Neuronal stem cell (in vitro differentiated cells): ENCODE results near the gene DLG2.

Source experiments
- DNase-seq: peaks from one replicate; pipeline ENCODE4 v3.0.0-alpha.2; 2013; ENCODE audit warnings: low spot score
- H2AFZ ChIP-seq: one replicate; pipeline ENCODE4 v1.6.1; 2013; ENCODE audit warnings: mild to moderate bottlenecking, low read length, inconsistent platforms
- H2AK5ac ChIP-seq: 2 replicates; pipeline ENCODE4 v1.6.1; 2013; ENCODE audit warnings: low read depth, mild to moderate bottlenecking, inconsistent platforms, low read length, moderate library complexity, mixed read lengths
- H2BK120ac ChIP-seq: 2 replicates; pipeline ENCODE4 v1.6.1; 2013; ENCODE audit warnings: low read depth, mild to moderate bottlenecking, inconsistent platforms, low read length, moderate library complexity, mixed read lengths
- H2BK12ac ChIP-seq: one replicate; pipeline ENCODE4 v1.6.1; 2013; ENCODE audit warnings: low read length, inconsistent platforms
- H2BK15ac ChIP-seq: 2 replicates; pipeline ENCODE4 v1.6.1; 2013; ENCODE audit warnings: mild to moderate bottlenecking, low read length, inconsistent platforms, mixed read lengths
- H2BK5ac ChIP-seq: one replicate; pipeline ENCODE4 v1.6.1; 2013; ENCODE audit warnings: inconsistent platforms, mild to moderate bottlenecking, low read length, moderate library complexity
- H3K14ac ChIP-seq: one replicate; pipeline ENCODE4 v1.6.1; 2013; ENCODE audit warnings: low read length, inconsistent platforms
- H3K18ac ChIP-seq: 2 replicates; pipeline ENCODE4 v1.6.1; 2013; ENCODE audit warnings: low read length, inconsistent platforms
- H3K23ac ChIP-seq: 2 replicates; pipeline ENCODE4 v1.6.1; 2013; ENCODE audit warnings: low read depth, mild to moderate bottlenecking, mixed read lengths, low read length, inconsistent platforms; ENCODE audit not compliant: poor library complexity
- H3K27ac ChIP-seq: replicated peaks from 3 replicates; pipeline ENCODE4 v1.5.1; 2013; ENCODE audit warnings: low read length, inconsistent platforms
- H3K27me3 ChIP-seq, 3 experiments: 2 replicates each; pipeline ENCODE4 v1.6.1; 2013; ENCODE audit warnings: low read length in 3 of 3, mild to moderate bottlenecking in 2 of 3, inconsistent platforms in 1 of 3, low read depth in 1 of 3, mixed read lengths in 1 of 3, moderate library complexity in 1 of 3; ENCODE audit not compliant: control insufficient read depth in 3 of 3, insufficient read depth in 3 of 3
- H3K36me3 ChIP-seq, 2 donors: replicated peaks in 1 of 2; 2 replicates each; pipeline ENCODE4 v1.6.1; 2013; ENCODE audit warnings: low read length in 2 of 2; ENCODE audit not compliant: control insufficient read depth in 2 of 2, insufficient read depth in 2 of 2
- H3K4ac ChIP-seq: 2 replicates; pipeline ENCODE4 v1.6.1; 2013; ENCODE audit warnings: inconsistent platforms, mild to moderate bottlenecking, low read length, moderate library complexity
- H3K4me1 ChIP-seq, 2 donors: 1 replicate in 1 of 2; 2 replicates in 1 of 2; pipeline ENCODE4 v1.6.1; 2013; ENCODE audit warnings: low read length in 2 of 2, low read depth in 1 of 2; ENCODE audit not compliant: control insufficient read depth in 2 of 2, insufficient read depth in 1 of 2
- H3K4me2 ChIP-seq: one replicate; pipeline ENCODE4 v1.6.1; 2013; ENCODE audit warnings: mild to moderate bottlenecking, low read length, inconsistent platforms; ENCODE audit not compliant: insufficient read depth, poor library complexity, severe bottlenecking
- H3K4me3 ChIP-seq, 2 donors: 2 replicates each; pipeline ENCODE4 v1.5.1; 2013; ENCODE audit warnings: low read length in 2 of 2, mild to moderate bottlenecking in 2 of 2, inconsistent platforms in 1 of 2, moderate library complexity in 1 of 2
- H3K79me1 ChIP-seq: one replicate; pipeline ENCODE4 v1.6.1; 2013; ENCODE audit warnings: low read depth, mild to moderate bottlenecking, inconsistent platforms, low read length, moderate library complexity
- H3K9ac ChIP-seq: one replicate; pipeline ENCODE4 v1.6.1; 2013; ENCODE audit warnings: mild to moderate bottlenecking, low read depth, low read length, inconsistent platforms; ENCODE audit not compliant: poor library complexity
- H3K9me3 ChIP-seq, 2 donors: replicated peaks in 1 of 2; 2 replicates each; pipeline versions ENCODE3 to v1.6.1; 2013; ENCODE audit warnings: low read length in 2 of 2, mild to moderate bottlenecking in 2 of 2, inconsistent platforms in 1 of 2, low read depth in 1 of 2, mixed read lengths in 1 of 2, moderate library complexity in 1 of 2; ENCODE audit not compliant: control insufficient read depth in 2 of 2, insufficient read depth in 1 of 2
- H4K8ac ChIP-seq: one replicate; pipeline ENCODE4 v1.6.1; 2013; ENCODE audit warnings: low read depth, mild to moderate bottlenecking, inconsistent platforms, low read length, moderate library complexity
- H4K91ac ChIP-seq: one replicate; pipeline ENCODE4 v1.6.1; 2013; ENCODE audit warnings: low read length, low read depth, mild to moderate bottlenecking, inconsistent platforms; ENCODE audit not compliant: poor library complexity
- WGBS, 2 donors: extraction: QIAGEN DNeasy Blood & Tissue Kit; methylation state at CpG; one replicate each; pipeline ENCODE4 v1.1.7; 2013; ENCODE audit warnings: missing lambda C conversion rate in 2 of 2, mixed read lengths in 1 of 2; ENCODE audit not compliant: insufficient read length in 2 of 2, insufficient replicate concordance in 1 of 2; ENCODE audit errors: extremely low coverage in 2 of 2; 5-methylcytosine and 5-hydroxymethylcytosine counted together

DLG2 gene

GRCh38 chr11:85088286-85088685 lies 538.9 kb downstream of the DLG2 start:
- Histone ChIP-seq H3K36me3 (no peaks in the 10 kb centered on the region), H2BK120ac (no peak overlapping the region), H3K27me3 (no peaks in the 10 kb centered on the region), H2BK15ac (no peak overlapping the region), H3K9me3 (no peaks in the 10 kb centered on the region), H3K79me1 (no peaks in the 10 kb centered on the region), H4K8ac (no peak overlapping the region), H3K4me1 (no peaks in the 10 kb centered on the region), H2BK5ac (no peak overlapping the region), H3K18ac (no peak overlapping the region), H3K27ac (no peak overlapping the region), H3K9ac (no peak overlapping the region), H2AFZ (no peak overlapping the region), H2AK5ac (no peak overlapping the region), H3K4me2 (no peak overlapping the region), H2BK12ac (no peak overlapping the region), H4K91ac (no peak overlapping the region), H3K4ac (no peak overlapping the region), H3K4me3 (no peak overlapping the region), H3K14ac (no peak overlapping the region), H3K23ac (no peak overlapping the region)
- no CpG with 5 or more reads among the region's 3 CpGs for WGBS, 2 donors
- no peak for DNase-seq

GRCh38 chr11:85086504-85087284 lies 540.5 kb downstream of the DLG2 start:
- WGBS, 2 donors, result no CpG with 5 or more reads among the region's 3 CpGs
- H3K9ac ChIP-seq, result no peak overlapping the region

DNA sequence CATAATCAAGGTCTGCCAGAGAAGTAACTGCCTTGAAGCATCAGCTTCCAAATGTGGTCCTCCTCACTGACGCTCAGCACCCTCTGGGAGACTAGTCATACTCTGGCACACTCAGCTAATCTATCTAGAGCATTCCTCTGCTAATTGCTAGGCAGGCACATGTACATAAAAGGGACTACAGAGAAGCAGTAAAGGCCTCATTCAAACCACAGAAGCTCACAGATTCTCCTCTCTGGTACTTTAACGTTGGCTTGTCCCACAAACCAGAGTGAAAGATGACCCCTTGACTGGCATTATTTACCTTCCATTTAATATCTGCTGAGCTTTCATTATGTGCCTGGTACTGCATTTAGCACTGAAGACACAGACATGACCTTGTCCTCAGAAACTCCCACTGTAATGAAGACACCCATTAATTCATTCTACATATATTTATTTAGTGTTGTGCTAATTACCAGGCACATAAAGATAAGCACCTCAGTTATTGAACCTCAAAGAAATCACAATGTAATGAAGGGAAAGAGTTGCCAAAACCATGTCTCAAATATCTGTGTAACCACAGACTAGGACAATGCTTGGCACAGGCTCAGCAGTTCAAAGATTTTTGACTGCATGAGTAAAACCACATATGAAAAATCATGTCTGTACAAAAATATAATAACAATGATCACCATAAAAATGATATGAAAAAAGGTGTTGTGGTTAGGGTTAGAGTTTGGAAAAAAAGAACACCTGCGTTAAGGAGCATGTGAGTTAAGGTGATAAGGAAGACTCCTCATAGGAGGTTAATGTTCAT lies 550.4 kb downstream of the DLG2 start:
- 100% methylated on average over 1 of the region's 3 CpGs for WGBS, 2 donors
- Histone ChIP-seq H3K23ac (no peak overlapping the region), H3K27ac (no peak overlapping the region), H3K9me3 (no peaks in the 10 kb centered on the region), H2AFZ (no peak overlapping the region), H2BK15ac (no peak overlapping the region), H3K4me1 (peaks cover 0 to 5% of the 10 kb centered on the region in 2 donors), H4K8ac (no peak overlapping the region), H3K27me3 (no peaks in the 10 kb centered on the region), H3K4me2 (no peak overlapping the region), H3K36me3 (no peaks in the 10 kb centered on the region), H3K4ac (no peak overlapping the region), H2AK5ac (no peak overlapping the region), H3K18ac (no peak overlapping the region), H3K4me3 (no peak overlapping the region), H2BK5ac (no peak overlapping the region), H3K79me1 (no peaks in the 10 kb centered on the region), H3K9ac (no peak overlapping the region), H4K91ac (no peak overlapping the region), H3K14ac (no peak overlapping the region), H2BK120ac (no peak overlapping the region), H2BK12ac (no peak overlapping the region)
- DNase-seq, result no peak

More at GRCh38 chr11:85086504-85087284, 540.5 kb downstream of the DLG2 start:
- Histone ChIP-seq H3K4me2 (no peak overlapping the region), H4K91ac (no peak overlapping the region), H2BK15ac (no peak overlapping the region), H3K18ac (no peak overlapping the region), H3K4me1 (no peaks in the 10 kb centered on the region), H2AK5ac (no peak overlapping the region), H3K4me3 (no peak overlapping the region), H3K9me3 (no peaks in the 10 kb centered on the region), H3K27me3 (no peaks in the 10 kb centered on the region), H2BK5ac (no peak overlapping the region), H3K14ac (no peak overlapping the region), H2AFZ (no peak overlapping the region), H2BK12ac (no peak overlapping the region), H3K4ac (no peak overlapping the region), H3K36me3 (no peaks in the 10 kb centered on the region), H2BK120ac (no peak overlapping the region), H3K79me1 (no peaks in the 10 kb centered on the region), H3K27ac (no peak overlapping the region), H3K23ac (no peak overlapping the region), H4K8ac (no peak overlapping the region)
- DNase-seq, result no peak

DNA sequence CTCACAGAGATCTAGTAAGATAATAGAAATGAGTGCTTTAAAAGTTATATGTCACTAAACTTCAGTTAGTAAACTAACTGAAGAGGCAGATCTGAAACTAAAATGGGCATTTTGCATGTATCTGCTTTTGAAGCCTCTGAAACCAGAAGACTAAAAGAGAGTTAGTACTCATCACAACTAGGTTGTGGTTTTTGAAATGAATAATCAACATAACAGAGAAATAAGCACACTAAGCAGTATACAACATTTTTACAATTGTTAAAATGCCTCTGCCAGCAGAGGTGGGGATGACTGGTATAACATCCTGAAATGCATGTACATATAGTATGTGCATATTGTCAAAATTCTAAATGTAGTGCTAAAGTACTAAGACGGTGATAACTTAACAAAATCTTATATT lies 564.5 kb downstream of the DLG2 start:
- Histone ChIP-seq H2AK5ac (no peak overlapping the region), H3K18ac (no peak overlapping the region), H3K9me3 (no peaks in the 10 kb centered on the region), H3K4me3 (no peak overlapping the region), H3K4me1 (no peaks in the 10 kb centered on the region), H2BK5ac (no peak overlapping the region), H2BK15ac (no peak overlapping the region), H3K23ac (no peak overlapping the region), H2AFZ (no peak overlapping the region), H3K79me1 (no peaks in the 10 kb centered on the region), H4K8ac (no peak overlapping the region), H3K36me3 (no peaks in the 10 kb centered on the region), H3K4me2 (no peak overlapping the region), H3K4ac (no peak overlapping the region), H2BK12ac (no peak overlapping the region), H2BK120ac (no peak overlapping the region), H3K27me3 (no peaks in the 10 kb centered on the region), H3K9ac (no peak overlapping the region), H3K14ac (no peak overlapping the region), H3K27ac (no peak overlapping the region), H4K91ac (no peak overlapping the region)
- DNase-seq, result no peak
- no CpG with 5 or more reads among the region's 1 CpG for WGBS, 2 donors
